ENCODE measurements around the gene TCERG1L.

- TF ChIP-seq POLR2A (IDR thresholded peaks at IDR 0.05) (no peak), CTCF (IDR thresholded peaks at IDR 0.05 in 8 of 11, conservative IDR thresholded peaks at IDR 0.05 in 3 of 11) (no peak)
Measured at GRCh38 chr10:131068311-131068710, 243.2 kb downstream of the TCERG1L start.
